HL-60 (cell line): ENCODE data around the gene BABAM2.

Experiments used
- DNase-seq, 2 experiments: peaks; one replicate each; pipeline ENCODE4 v3.0.0-alpha.2; 2010 to 2020; ENCODE audit warnings: low read depth in 1 of 2, low spot score in 1 of 2
- H3K27ac ChIP-seq: fragments of 250-450 bp; sonication (Bioruptor Pico); replicated peaks from 2 replicates; pipeline ENCODE4 v1.5.1; 2020; ENCODE audit warnings: mild to moderate bottlenecking, moderate library complexity
- H3K27me3 ChIP-seq: fragments of 250-450 bp; sonication (Bioruptor Pico); 2 replicates; pipeline ENCODE4 v1.5.1; 2021; ENCODE audit warnings: mild to moderate bottlenecking, moderate library complexity; ENCODE audit not compliant: insufficient read depth, poor library complexity, severe bottlenecking
- H3K4me3 ChIP-seq: replicated peaks from 2 replicates; pipeline ENCODE4 v1.5.1; 2011; ENCODE audit warnings: mild to moderate bottlenecking, control low read depth, low read length; ENCODE audit not compliant: insufficient read depth
- GABPA ChIP-seq: IDR thresholded peaks from 2 replicates; pipeline ENCODE4 v1.6.1; 2012; ENCODE audit warnings: low read depth
- POLR2AphosphoS5 ChIP-seq: IDR thresholded peaks from 2 replicates; pipeline ENCODE4 v1.6.1; 2012; ENCODE audit warnings: low read depth
- REST ChIP-seq: IDR thresholded peaks from 2 replicates; pipeline ENCODE4 v1.6.1; 2012; ENCODE audit warnings: low read depth; ENCODE audit not compliant: insufficient replicate concordance
- SPI1 ChIP-seq: IDR thresholded peaks from 2 replicates; pipeline ENCODE4 v1.6.1; 2012; ENCODE audit warnings: low read depth, mild to moderate bottlenecking, borderline replicate concordance
- TF ChIP-seq, protein P1 (sequence below): IDR thresholded peaks from one replicate; pipeline ENCODE4 v1.5.1; 2011; ENCODE audit warnings: low read length, control low read depth, inconsistent platforms; ENCODE audit not compliant: insufficient read depth

The BABAM2 gene

GRCh38 chr2:28320009-28320365 lies 429.5 kb downstream of the BABAM2 start:
- no peak for DNase-seq
- no peak overlapping the region for H3K4me3 ChIP-seq
- H3K27me3 ChIP-seq: no peaks in the 10 kb centered on the region
- H3K27ac ChIP-seq: no peak overlapping the region
- no peak for TF ChIP-seq SPI1
- TF ChIP-seq REST: no peak
- TF ChIP-seq, protein P1, sequence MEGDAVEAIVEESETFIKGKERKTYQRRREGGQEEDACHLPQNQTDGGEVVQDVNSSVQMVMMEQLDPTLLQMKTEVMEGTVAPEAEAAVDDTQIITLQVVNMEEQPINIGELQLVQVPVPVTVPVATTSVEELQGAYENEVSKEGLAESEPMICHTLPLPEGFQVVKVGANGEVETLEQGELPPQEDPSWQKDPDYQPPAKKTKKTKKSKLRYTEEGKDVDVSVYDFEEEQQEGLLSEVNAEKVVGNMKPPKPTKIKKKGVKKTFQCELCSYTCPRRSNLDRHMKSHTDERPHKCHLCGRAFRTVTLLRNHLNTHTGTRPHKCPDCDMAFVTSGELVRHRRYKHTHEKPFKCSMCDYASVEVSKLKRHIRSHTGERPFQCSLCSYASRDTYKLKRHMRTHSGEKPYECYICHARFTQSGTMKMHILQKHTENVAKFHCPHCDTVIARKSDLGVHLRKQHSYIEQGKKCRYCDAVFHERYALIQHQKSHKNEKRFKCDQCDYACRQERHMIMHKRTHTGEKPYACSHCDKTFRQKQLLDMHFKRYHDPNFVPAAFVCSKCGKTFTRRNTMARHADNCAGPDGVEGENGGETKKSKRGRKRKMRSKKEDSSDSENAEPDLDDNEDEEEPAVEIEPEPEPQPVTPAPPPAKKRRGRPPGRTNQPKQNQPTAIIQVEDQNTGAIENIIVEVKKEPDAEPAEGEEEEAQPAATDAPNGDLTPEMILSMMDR: no peak
- no peak for TF ChIP-seq GABPA
- TF ChIP-seq POLR2AphosphoS5: no peak

DNA sequence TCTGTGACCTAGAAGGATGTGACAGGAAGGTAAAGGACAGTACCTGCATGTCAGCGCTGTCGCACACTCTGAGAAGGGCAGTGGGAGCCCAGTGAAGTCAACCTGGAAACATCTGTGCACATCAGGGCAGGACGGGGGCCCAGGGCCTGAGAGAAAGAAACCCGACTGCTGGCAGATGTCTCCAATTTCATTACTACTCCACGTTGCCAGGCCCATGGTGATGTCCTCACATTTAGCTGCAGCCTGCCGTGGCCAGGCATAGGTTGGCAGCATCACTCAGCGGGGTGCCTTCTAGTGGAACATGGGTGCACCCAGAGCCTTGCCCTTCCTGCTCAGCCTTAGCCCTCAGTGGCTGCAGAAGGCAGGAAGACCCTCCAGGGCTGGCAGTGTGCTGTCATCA lies 429.8 kb downstream of the BABAM2 start:
- Histone ChIP-seq H3K27me3 (no peaks in the 10 kb centered on the region), H3K4me3 (no peak overlapping the region), H3K27ac (no peak overlapping the region)
- TF ChIP-seq, protein P1: no peak
- no peak for TF ChIP-seq POLR2AphosphoS5
- no peak for TF ChIP-seq SPI1
- no peak for TF ChIP-seq GABPA
- no peak for TF ChIP-seq REST
- no peak for DNase-seq

DNA sequence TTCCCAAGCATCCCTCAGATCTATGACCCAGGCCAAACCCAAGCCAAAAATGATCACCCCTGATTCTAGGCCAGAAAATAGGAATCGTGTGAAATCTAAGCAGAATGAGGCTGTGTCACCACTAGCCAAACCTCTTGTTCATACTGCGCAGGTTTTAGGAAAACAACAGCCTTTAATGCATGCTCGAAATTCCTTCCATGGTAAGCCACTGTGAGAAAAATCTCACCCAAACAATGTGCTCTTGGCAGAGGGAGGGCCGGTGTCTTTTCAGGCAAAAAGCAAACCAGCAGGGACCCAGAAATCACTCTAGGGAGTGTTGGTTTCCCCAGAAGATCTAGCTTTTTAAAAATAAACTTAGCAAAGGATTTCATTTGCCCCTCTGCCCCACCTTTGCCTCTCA lies 430.9 kb downstream of the BABAM2 start:
- TF ChIP-seq POLR2AphosphoS5 (no peak), REST (no peak), GABPA (no peak), SPI1 (no peak)
- TF ChIP-seq, protein P1: no peak
- Histone ChIP-seq H3K4me3 (no peak overlapping the region), H3K27me3 (no peaks in the 10 kb centered on the region), H3K27ac (no peak overlapping the region)
- DNase-seq: no peak
